GM11168 (cell line): ENCODE data around the gene TAS1R3.
"Not testable (repeated sequence)": the region's sequence is repeated elsewhere in the genome, so short reads cannot be mapped to it uniquely, and the experiment has no call there.

Source experiments
- in situ Hi-C: fragments of 300-500 bp; cut with MboI; formaldehyde crosslinking; loops from one replicate; pipeline ENCODE4 v1.12.0; 2022; ENCODE audit warnings: low sequenced_read_pairs; ENCODE audit not compliant: unreplicated experiment

Gene TAS1R3

DNA sequence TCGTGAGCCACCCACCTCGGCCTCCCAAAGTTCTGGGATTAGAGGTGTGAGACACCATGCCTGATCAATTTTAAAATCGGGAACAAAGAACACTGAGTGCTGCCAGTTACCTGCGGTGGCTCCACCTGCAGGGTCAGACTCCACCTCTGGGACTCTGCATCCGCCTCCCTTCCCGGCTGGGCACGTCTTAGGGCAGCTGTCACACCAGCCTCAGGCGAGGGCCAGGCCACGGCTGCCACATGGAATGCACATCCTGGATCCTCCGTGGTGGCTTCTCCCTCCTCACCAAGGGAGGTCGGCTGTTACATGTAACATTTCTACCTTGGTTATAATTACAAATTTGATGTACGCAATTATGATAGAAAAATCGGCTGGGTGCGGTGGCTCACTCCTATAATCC, 33.2 kb downstream of the TAS1R3 start:
- in situ Hi-C loops = no loop called here

GRCh38 chr1:1365875-1366698, 35.0 kb downstream of the TAS1R3 start:
- in situ Hi-C loops = no loop called here

DNA sequence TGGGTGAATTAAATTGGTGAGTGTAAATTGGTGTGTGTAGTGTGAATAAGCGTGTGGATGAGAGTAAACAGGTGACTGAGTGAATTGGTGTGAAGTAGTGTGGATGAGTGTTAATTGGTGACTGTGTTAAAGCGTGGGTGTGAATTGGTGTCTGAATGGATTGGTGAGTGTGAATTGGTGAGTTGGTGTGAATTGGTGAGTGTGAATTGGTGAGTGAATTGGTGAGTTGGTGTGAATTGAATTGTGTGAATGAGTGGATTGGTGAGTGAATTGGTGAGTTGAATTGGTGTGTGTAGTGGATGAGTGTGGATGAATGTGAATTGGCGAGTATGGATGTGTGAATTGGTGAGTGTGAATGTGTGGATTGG, 35.6 kb downstream of the TAS1R3 start:
- in situ Hi-C loops = no loop called here

DNA sequence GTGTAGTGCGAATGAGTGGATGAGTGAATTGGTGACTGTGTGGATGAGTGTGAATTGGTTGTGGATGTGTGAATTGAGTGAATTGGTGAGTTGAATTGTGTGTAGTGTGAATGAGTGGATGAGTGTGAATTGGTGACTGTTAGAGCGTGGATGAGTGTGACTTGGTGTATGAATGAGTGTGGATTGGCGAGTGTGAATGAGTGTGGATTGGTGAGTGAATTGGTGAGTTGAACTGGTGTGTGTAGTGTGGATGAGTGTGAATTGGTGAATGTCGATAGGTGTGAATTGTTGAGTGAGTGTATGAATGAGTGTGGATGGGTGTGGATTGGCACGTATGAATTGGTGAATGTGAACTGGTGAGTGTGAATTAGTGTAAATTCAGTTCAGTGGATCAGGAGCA, 36.2 kb downstream of the TAS1R3 start:
- in situ Hi-C loops = no loop called here

- in situ Hi-C loops = not testable (repeated sequence)
Measured at GRCh38 chr1:1370094-1370493, 39.0 kb downstream of the TAS1R3 start.

GRCh38 chr1:1370771-1371300, 39.8 kb downstream of the TAS1R3 start:
- in situ Hi-C loops = no loop called here

DNA sequence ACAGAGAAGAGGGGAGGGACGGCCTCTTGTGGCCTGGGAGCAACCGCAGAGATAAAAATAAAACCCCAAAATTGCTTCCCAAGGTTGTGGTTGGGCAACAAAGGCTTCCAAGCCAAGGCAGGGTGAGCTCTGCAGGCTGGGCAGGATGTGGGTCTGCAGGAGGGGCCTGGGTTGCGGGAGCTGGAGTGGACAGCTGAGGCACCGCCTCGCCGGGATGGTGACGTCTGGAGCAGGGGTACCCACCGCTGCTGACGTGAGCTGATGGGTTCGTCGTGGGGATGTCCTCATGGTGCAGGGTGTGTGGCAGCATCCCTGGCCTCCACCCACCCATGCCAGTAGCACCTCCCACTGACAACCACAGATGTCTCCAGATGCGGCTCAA, 40.3 kb downstream of the TAS1R3 start:
- in situ Hi-C loops = no loop called here

DNA sequence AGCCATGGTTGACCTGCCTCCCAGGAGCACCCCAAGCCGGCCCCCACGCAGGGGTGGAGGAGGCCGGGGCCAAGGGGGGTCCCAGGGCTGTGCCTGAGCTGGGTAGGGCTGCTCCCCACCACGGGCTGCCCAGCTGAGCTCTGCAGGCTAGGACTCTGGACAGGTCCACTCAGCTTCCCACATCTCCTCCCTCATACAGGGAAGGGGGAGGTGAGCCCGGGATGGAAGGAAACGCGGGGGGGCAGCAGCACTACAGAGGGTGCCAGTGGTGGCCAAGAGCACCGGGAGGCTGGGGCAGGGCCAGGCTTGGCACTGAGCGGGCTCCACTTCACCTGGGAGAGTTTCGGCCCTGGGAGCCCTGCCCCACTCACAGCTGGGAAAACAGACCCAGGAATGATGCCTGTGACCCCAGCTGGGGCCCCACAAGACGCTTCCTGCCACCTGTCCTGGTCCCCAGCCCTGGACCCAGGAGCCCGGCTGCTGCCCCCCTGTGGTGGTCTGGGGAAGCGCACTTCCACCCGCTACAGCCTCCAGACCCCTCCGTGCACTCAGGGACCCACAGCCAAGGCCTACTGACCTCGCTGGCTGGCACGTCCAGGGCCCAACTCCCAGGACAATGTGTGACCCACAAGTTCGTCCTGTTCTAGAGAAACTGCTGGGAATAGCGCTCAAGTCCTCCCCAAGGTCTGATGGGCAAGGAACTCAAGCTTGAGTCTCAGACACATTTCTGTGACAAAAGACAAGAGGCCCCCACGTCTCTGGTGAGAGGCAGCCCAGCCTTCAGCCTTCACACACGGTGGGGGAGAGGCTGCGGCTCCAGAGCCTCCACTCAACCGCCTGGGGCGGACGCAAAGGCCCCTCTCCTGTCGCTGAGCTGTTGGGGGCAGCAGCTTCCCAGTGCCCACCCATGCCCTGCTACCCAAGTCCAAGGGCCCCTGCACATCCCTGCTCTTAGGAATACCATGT, 40.9 kb downstream of the TAS1R3 start:
- in situ Hi-C loops = no loop called here

DNA sequence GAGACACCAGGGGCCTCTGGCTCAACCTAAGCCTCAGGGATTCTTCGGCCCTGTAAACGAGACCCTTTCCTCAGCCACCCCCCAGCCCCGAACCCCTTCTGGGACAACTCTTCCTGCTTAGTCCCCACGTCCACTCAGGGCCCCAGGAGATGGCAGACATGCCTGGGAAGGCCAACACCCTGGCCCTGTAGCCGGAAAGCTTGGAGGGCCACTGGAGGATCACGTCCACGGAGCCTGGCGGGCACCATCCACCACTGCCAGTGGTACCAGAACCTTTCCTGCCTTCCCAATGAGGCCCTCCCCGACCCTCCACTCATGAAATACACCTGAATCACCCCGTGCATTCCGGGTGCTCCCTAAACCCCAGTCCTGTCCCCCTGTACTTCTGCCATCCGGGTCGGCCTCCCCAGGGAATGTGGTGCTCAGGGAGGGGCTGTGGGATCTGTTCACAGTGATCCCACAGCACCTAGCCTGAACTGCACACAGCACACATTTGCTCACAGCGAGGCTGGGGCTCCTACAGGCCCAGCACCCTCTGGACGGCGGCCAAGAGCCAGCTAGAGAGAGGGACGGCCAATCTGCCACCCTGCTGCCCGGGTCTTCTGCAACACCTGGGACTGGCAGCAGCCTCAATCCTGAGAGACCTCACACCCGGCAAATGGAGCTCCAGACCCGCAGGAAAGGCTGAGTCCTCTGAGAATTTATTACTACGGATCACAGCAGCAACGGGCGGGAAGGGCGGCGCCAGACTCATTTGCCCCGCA, 42.2 kb downstream of the TAS1R3 start:
- in situ Hi-C loops = no loop called here

GRCh38 chr1:1373815-1374588, 42.9 kb downstream of the TAS1R3 start:
- in situ Hi-C loops = no loop called here

DNA sequence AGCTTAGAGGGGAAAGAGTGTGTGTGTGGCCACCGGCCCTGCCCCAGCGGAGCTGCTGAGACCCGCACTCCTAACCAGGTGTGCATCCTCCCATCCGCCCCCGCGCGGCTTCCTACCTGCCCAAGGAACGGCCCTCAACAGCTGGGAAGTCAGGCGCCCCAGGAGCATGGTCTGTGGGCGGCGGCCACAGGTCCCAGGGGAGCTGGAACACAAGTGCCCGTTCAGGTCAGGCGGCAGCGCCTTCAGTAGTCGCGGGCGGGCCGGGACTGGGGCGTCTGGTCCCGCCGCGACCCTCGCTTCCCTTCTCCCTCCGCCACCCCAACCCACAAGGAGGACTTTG, 43.5 kb downstream of the TAS1R3 start:
- in situ Hi-C loops = no loop called here

- in situ Hi-C loops = no loop called here
Measured at GRCh38 chr1:1374929-1375662, 44.0 kb downstream of the TAS1R3 start, which contains the start of gene AURKAIP1. Gene AURKAIP1 (minus strand): TSS chr1:1375207. CDS start chr1:1374756, 451 bp downstream.

DNA sequence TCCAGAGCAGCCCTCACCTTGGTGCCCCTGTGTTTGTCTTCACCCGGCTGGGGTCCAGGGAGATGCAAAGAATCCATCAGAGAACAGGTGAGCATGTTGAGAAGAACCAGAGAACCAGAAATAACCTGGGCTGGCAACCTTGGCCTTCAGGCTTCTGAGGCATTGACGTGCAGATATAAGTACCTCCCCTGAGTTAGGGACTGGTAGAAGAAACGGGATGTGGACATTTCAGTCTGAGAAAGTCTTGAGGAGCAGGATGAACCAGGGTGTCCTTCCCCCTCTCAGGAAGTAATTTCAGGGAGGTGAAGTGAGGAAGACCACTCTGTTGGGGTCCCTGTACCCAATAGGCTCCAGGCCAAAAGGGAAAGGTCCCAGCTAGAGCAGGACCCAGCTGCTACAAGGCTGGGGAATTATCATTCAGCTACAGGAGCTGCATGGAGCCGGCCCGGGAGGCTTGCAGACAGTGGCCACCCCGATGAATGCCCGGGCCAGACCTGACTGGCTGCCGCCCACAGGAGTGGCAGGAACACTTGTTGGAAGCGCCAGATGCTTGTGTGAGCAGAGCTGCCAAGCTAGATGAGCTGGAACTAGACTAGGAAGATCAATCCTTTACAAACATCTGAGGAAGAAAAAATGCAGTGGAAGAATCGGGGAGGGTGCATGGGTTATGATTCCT, 45.6 kb downstream of the TAS1R3 start:
- in situ Hi-C loops = no loop called here

GRCh38 chr1:1377540-1378205, 46.6 kb downstream of the TAS1R3 start:
- in situ Hi-C loops = no loop called here

- in situ Hi-C loops = no loop called here
Measured at GRCh38 chr1:1380860-1381259, 49.8 kb downstream of the TAS1R3 start.

GRCh38 chr1:1381294-1381693, 50.2 kb downstream of the TAS1R3 start:
- in situ Hi-C loops = no loop called here
